HG02852 (cell line): ENCODE measurements around the gene EXOC5.
A peak's percentile ranks its signal among the peaks of the same experiment; 100 is the strongest.
"Not testable (repeated sequence)": the region's sequence is repeated elsewhere in the genome, so short reads cannot be mapped to it uniquely, and the experiment has no call there.

Experiments
- ATAC-seq: cut with Tn5 transposase; IDR thresholded peaks from one replicate; pipeline ENCODE4 v1.9.1; 2021; ENCODE audit warnings: mild to moderate bottlenecking, moderate library complexity; ENCODE audit not compliant: unreplicated experiment

EXOC5 gene

DNA sequence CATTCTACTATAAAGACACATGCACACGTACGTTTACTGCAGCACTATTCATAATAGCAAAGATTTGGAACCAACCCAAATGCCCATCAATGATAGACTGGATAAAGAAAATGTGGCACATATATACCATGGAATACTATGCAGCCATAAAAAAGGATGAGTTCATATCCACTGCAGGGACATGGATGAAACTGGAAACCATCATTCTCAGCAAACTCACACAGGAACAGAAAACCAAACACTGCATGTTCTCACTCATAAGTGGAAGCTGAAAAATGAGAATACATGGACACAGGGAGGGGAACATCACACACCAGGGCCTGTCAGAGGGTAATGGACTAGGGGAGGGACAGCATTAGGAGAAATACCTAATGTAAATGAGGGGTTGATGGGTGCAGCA, 10.5 kb downstream of the EXOC5 start:
- ATAC-seq: not testable (repeated sequence)

DNA sequence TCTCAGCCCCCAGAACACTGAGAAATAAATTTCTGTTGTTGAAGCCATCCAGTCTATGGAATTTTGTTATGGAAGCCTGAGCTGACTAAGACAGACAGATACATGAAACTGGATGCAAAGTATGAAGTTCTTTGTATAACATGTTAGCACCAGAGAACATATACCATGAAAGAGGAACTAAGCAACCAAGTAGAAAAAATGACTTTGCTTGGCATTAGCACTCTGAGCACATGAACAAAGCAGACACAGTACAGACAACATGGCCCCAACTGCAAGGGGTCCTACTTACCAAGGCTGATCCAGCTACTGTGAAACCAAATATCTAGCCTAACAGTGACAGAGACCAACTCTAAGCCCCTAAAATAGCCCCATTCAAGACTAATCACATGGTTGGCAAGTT, 13.8 kb downstream of the EXOC5 start:
- ATAC-seq: peak; percentile 91

DNA sequence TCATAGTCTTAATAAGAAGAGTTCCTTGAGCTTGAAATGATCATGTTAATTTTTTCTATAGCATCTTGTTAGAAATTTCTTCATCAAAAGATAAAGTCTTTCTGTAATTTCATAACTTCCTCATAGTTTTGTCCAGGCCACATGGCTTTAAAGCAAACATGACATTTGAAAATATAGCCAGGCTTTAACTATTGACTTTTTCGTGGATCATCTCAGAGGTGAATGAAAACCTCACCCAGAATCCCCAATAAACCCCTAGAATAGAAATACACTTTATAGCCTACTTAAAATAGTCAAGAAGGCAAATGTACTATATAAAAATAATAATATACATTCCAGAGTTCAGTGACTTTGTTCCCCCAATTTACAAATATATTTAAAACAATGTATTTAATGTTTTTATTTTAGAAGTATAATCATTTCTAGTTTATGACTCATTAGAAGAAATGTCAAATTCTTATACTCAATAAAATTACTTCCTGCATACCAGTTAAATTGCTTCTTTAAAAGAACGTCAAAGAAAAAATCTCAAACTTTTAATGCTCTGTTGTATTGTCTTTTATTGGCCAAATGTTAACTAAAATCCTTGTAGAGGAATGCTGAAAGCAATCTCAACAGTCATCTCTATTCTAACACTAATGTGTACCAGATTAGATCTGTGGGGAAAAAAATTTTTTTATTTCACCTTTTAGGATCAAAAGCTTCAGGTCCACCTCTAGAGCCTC, 21.6 kb downstream of the EXOC5 start:
- no peak for ATAC-seq

DNA sequence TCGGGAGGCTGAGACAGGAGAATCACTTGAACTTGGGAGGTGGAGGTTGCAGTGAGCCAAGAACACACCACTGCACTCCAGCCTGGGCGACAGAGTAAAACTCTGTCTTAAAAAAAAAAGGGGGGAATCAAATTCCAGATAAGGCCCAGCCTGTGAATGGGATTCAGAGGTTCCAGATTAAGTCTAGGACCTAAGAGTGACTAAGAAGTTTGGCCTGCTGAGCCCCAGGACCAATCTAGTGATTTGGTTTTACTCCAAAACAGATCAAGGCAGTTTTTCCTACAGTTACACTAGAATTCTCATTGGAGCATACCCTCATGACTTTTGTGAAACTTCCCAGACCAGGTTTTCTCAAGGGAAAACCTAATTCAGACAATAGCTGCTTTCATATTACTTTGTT, 22.8 kb downstream of the EXOC5 start:
- no peak for ATAC-seq

DNA sequence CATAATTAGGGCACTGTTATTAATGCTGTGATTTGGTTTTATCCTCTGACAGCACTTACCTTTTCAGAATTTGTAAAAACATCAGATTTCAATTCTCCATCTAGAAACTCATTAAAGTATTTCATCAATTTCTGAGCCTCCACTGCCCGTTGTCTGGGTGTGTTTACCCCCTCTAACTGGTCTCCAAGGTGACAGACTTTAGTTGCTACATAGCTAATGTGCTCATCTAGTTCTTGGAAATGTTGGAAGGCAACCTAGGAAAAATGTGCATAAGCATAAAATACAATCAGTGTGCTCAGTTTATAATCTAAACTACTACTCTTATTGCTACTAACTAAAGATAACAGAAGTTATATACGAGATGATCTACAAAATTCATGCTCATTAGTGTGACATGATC, 24.6 kb downstream of the EXOC5 start:
- no peak for ATAC-seq

DNA sequence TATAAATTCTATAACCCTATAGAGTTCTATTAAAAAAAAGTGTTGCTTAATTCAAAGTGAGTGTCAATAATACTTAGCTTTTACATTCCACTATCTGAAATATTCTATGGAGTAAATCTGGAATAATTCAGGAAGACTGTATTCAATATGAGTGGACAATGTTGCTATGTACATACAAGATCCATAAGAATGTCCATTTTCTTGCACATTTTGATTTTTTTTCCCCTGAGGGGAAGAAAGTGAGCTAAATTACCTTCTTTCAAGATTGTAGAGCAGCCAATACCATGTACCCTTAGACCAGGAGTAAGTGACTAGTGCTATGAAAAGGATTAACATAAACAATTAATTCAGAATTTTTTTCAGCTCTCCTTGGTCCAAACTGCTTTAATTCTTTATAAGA, 25.4 kb downstream of the EXOC5 start:
- ATAC-seq: no peak

DNA sequence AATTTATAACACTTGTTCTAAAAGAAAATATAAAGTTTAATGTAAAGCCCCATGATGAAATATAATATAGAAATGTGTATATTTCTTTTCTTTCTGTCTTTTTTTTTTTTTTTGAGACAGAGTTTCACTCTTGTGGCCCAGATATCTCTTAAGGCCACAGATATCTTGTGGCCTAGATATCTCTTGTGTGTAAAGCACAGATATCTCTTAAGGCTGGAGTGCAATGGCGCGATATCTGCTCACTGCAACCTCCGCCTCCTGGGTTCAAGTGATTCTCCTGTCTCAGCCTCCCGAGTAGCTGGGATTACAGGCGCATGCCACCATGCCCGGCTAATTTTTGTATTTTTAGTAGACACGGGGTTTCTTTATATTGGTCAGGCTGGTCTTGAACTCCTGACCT, 28.6 kb downstream of the EXOC5 start:
- not testable (repeated sequence) for ATAC-seq

DNA sequence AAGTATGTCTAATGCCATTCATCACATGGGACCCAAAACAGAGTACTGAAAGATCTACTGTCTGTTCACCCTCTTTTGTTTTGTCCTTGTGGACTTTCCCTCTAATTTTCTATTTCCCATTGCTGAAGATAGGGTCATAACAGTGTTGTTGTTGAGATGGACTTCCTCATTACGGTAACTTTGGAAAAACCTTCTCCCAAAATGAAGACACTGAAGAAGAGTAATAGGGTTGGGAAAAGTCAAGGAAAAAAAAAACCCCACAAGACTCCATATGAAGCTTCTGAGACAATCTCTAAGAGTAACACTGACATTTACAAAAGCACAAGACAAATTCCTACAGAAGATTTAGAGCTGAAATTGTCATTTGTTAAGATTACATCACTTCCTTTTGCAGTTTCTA, 36.7 kb downstream of the EXOC5 start:
- ATAC-seq: no peak

DNA sequence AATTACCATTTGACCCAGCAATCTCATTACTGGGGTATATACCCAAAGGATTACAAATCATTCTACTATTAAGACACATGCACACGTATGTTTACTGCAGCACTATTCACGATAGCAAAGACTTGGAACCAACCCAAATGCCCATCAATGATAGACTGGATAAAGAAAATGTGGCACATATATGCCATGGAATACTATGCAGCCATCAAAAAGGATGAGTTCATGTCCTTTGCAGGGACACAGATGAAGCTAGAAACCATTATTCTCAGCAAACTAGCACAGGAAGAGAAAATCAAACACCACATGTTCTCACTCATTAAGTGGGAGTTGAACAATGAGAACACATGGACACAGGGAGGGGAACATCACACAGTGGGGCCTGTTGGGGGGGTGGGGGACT, 40.4 kb downstream of the EXOC5 start:
- not testable (repeated sequence) for ATAC-seq

DNA sequence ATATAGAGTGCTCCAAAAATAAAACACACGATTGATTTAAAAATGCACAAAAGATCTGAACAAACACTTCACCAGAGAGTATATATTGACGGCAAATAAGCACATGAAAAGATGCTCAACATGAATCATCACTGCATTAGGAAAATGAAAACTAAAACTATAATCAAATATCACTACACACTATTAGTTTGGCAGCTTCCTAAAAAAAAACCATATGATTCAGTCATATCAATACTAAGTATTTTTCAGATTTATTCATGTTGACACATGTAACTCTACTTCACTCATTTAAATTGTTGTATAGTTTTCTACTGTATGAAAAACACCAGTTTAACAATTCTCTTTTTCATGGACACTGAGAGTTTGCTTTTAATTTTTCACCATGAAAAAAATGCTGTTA, 41.6 kb downstream of the EXOC5 start:
- ATAC-seq: peak; percentile 54

DNA sequence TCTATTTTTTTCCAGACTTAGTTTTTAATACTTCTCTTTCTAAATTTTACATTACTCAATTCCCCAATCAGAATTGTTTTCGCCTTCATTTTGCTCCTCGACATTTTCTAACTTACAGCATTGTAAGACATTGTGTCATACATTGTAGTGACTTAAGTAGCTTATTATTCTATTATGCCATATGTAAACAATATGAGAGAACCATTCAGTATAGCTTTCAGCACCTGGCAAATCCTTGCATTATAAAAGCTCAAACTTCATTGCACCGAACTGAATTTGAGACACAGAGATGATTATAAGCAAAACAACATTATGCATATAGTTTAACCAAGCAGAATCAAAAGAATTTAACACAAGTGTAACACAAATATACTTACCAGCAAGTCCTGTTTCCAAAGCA, 46.8 kb downstream of the EXOC5 start:
- no peak for ATAC-seq

DNA sequence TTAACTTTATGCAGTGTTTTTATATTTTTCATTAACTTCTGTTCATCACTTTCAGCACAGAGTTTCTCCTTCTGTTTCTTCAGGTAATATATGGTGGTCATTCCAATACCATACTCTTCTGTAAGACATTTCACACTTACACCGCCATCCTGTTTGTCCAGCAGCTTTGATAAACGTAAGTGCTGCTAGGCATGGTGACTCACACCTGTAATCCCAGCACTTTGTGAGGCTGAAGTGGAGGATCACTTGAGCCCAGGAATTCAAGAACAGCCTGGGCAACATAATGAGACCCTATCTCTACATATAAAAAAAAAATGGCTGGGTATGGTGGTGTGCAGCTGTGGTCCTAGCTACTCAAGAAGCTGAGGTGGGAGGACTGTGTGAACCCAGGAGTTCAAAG, 55.8 kb downstream of the EXOC5 start:
- no peak for ATAC-seq

DNA sequence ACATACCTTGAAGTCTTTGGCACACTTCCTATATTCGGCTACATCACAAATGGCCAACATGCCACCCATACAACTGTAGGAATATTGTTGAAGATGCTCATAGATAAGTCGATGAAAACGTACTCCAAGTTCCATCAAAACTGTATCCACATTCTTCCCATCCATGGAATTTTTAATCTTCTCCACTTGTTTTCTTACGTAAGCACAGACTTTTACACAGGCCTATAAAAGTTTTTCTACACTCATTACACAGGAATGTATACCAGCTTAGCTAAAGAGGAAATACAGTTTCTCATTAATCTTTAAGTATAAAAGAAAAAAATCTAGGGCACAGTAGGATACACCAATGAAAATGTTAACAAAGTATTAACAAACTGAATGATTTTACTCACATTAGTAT, 59.1 kb downstream of the EXOC5 start:
- ATAC-seq: no peak

DNA sequence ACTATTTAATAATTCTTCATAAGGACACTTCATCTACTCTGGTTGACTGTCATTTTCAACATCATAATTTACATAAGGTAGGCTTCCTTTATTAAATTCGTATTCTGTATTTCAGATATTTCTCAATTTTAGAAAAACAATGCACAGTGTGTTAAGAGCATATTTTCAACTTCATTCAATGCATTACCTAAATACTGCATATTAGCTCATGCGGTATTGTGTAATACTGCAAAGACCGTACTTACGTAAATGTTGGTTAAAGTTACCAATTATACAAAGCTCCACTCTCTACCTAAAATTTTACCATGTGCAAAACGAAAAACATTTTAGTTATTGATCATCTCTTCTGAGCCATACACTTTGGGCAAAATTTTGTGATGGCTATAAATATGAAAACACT, 62.8 kb downstream of the EXOC5 start:
- ATAC-seq: no peak

DNA sequence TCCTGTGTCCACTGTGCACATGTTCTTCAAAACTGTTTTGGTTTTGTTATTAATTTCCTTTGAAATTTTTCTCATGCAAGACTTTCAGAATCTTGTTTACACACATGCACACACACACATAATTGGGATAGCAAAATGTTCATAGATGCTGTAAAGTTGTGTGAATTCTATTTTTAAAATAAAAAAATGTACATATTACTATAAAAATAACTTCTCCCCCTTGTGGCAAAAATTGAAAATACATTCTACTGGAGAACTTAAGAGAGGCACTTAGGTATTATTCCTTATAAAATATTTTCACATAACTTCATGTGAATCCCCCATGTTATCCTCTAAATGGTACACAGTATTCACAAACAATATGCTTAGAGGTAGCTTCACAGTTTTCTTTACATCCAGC, 66.0 kb downstream of the EXOC5 start:
- not testable (repeated sequence) for ATAC-seq

DNA sequence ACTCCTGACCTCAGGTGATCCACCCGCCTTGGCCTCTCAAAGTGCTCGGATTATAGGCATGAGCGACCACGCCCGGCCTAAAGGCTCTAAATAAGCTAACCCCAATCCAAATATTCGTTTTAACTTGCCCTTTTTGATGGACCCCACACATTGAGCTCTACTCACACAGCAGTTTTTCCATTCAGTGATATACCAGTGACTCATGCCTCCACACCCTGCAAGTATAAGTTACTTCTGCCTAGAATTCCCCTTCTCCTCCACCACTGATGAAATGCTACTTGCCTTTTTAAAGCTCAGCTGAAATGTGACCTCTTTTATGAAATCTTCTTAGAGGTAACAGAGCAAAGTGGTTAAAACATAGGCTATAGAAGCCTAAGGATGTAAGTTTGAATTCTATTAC, 68.8 kb downstream of the EXOC5 start:
- no peak for ATAC-seq

DNA sequence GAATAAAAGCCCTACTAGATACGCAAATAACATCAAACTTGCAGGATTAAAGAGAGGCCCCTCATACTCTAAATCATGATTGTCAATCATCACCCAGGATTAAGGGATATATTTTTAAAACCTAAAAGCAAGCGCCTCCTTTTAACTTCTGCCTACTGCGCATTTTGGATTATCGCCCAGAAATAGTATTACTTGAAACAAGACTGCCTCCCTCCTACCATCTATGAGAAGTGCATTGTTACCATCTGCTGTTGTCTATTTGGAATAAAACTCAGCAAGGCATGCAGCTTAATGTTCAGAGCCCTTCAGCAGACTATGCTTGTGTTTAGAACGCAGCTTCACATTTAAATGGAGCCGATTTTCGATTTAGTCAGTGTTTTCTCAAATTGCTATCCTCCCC, 79.6 kb downstream of the EXOC5 start:
- no peak for ATAC-seq

DNA sequence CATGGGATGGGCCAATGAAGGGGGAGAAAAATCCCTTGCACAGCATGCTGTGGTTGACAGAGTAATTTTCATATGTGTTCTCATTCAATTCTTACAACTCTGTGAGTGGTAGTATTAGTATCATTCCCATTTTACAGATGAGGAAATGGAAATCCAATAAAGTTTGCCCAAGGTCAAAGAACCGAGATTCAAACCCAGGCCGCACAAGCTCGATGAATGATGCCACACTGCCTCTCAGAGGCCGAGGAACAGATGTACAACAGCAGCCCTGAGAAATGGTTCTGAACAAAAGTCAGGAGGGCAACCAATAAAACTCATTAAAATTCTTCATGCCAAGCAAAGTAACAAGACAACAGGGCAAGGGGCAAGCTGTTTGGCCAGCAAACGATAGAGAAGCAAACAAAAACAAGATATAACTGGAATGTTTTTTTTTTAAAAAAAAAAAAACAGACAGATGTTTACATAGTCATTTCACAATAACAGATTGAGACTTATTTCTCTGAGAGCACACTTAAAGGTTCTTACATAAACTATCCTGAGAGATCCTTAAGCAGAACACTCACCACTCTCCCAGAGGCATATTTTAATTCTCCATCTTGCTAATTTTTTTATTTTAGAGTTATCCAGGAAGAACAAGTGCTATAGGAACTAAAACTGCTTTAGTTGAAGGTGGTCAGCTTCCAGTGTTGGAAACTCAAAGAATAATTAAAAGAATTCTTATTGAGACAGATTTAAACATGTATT, 85.8 kb downstream of the EXOC5 start:
- ATAC-seq: no peak

DNA sequence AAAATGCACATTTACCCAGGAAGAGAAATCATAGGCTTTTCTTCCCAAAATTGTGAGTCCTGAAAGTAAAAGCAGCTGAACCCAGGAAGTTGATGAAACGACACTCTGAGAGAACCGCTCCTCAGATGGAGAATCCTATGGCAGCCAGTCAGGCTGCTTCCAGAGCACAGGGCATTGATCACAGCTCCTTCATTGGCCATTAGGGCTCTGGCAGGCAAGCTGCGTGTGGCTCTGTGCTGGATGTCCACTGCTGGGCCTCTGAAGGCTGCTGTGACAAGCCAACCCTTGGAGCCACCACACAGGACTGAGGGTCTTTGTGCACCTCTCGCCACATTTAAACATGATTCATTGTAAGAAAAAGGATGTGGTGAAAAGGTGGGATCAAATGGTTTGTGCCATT, 89.4 kb downstream of the EXOC5 start:
- ATAC-seq: no peak

DNA sequence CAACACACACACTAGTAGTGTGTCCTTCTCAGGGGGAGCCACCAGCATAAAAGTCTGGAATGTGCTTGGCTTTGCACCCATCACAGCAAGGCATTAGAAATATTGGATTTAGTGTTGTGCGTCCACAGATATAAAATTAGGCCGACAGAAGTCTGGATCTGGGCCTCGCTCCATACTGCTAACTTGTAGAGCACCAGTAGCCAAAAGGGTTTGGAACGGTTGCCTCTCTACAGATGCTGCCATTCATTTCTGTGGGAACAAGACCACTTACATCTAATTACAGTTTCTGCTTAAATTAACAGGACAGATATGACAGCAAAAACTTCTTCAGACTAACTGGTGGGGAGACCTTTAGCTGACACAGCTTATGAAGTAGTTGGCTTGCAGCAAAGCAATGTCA, 94.2 kb downstream of the EXOC5 start:
- no peak for ATAC-seq

DNA sequence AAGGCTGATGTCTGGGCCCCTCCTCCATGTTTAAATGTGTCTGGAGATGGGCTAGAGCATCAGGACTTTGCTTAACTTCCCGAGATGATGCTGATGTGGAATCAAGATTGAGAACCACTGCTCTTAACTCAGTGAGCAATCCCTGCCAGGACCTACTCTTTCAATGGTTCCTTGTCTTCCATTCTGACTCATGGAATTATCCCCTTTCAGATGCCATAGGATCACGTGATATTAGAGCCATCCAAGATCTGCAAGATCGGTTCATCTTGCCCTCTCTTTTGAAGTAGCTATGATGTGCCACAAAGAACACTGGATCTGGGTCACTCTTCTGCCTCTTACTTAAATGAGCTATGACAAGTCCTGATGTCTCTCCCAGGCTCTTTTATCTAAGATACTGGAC, 96.8 kb downstream of the EXOC5 start:
- ATAC-seq: no peak

DNA sequence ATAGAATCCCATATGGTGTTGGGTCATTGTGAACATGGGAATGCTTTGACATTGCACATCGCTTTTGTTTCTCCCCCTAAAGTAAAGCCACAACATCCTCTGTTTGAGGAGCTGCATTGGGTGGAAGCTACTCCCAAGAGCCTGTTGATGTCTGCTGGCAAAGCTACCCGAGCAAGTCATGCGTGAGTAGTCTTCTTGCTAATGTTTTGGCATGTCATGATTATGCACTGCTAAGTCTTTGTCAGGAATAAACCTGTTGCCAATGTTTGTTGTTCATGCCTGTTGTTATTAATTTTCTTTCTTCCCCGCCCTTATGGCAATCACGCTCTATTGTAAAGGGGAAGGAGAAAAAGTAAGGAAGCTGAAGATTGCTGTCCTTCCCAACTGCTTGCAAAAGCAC, 97.3 kb downstream of the EXOC5 start:
- ATAC-seq: no peak

DNA sequence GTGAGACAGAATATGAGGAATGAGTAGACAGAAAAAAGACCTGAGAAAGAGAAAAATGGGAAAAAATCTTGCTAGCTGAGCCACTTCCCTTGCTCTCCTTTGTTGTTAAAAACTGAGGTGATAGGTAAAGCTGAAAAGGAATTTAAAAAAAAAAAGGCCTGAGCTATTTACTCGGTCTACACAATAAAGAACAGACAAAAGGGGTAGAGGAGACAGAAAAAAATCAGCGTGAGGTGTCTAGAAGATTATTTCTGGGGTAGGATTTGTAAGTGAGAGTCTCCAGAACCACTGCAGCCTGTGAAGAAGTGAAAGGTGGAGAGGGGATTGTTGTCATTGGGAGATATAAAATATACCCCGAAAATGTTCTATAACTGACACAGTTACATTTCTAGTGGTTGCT, 98.8 kb downstream of the EXOC5 start:
- ATAC-seq: no peak
